Measurements from ENCODE around the gene RGS9.
"Not testable (repeated sequence)": the region's sequence is repeated elsewhere in the genome, so short reads cannot be mapped to it uniquely, and the experiment has no call there.

DNA sequence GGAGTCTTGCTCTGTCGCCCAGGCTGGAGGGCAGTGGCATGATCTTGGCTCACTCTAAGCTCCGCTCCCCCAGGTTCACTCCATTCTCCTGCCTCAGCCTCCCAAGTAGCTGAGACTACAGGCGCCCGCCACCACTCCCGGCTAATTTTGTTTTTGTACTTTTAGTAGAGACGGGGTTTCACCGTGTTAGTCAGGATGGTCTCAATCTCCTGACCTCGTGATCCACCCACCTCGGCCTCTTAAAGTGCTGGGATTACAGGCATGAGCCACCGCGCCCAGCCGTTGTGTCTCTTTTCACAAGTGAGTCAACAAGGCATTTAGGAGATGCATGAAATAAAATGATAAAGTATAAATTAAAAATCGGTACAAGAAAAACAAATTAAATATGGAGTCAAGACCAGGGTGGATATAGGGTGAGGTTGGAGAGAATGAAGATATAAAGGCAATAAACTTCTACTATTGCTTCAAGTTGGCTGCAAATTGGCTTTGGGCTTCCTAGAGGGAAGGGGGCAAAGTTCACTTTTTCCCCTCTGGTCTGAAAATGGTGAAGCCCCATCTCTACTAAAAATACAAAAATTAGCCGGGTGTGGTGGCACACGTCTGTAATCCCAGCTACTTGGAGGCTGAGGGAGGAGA lies 44.3 kb upstream of the RGS9 start:
- TF ChIP-seq, protein P1, sequence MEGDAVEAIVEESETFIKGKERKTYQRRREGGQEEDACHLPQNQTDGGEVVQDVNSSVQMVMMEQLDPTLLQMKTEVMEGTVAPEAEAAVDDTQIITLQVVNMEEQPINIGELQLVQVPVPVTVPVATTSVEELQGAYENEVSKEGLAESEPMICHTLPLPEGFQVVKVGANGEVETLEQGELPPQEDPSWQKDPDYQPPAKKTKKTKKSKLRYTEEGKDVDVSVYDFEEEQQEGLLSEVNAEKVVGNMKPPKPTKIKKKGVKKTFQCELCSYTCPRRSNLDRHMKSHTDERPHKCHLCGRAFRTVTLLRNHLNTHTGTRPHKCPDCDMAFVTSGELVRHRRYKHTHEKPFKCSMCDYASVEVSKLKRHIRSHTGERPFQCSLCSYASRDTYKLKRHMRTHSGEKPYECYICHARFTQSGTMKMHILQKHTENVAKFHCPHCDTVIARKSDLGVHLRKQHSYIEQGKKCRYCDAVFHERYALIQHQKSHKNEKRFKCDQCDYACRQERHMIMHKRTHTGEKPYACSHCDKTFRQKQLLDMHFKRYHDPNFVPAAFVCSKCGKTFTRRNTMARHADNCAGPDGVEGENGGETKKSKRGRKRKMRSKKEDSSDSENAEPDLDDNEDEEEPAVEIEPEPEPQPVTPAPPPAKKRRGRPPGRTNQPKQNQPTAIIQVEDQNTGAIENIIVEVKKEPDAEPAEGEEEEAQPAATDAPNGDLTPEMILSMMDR (IDR thresholded peaks at IDR 0.05), result not testable (repeated sequence)
- TF ChIP-seq POLR2AphosphoS5 (IDR thresholded peaks at IDR 0.05; ENCODE audit: insufficient read depth in 1 of 2, low read depth in 1 of 2), result not testable (repeated sequence)

Measured in vagina (tissue), 2 donors.